ENCODE data around the gene LPCAT1. TPM values are rescaled to one million over a fixed set of nuclear protein-coding genes. Genes with fewer than 3 reads are reported as not detected.

Gene LPCAT1
- total and polyA plus RNA-seq, 2 experiments from 2014 or later = 44.1 to 56.0 TPM

DNA sequence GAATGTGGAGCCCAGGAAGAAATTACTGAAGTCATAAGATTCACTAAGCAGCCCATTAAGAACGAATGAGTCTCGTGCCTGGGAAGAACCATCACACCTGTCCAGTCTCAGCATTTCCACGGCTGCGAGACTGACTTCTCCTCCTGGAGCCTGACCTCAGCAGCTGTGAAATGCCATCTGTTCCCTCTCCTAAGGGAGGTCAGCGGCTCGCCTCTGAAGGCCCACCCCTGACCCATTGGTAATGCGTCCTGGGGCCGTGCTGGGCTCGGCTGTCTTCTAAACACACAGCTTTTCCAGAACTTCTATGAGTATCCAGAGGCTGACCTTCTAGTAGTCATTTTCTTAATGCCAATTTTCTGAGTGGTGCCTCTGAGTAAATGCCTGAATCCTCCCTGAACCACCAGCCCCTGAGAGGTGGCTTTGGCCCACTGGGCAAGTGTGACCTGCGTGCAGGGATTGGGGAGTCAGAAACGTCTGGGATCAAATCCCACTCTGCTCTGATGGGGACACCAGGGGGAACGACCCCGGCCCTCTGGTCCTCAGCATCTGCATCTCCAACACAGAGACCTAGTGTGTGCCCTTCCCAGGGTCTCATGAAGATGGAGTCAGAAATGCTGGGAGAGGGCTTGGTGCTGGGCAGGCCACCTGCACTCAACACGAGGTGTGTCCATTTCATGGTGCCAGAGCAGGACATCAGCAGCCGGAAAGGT lies 84.2 kb downstream of the LPCAT1 start:
- Histone ChIP-seq H3K4me2 (no peak overlapping the region), H4K20me1 (ENCODE audit: insufficient read depth, poor library complexity, severe bottlenecking) (no peaks in the 10 kb centered on the region), H3K27me3 (peaks cover 30% of the 10 kb centered on the region), H3K4me1 (ENCODE audit: insufficient read depth) (peaks cover 1% of the 10 kb centered on the region), H3K9me2 (replicated peaks; ENCODE audit: insufficient read depth) (no peaks in the 10 kb centered on the region), H3K9me3 (ENCODE audit: low read depth) (no peaks in the 10 kb centered on the region), H3K27ac (no peak overlapping the region), H3K4me3 (no peak overlapping the region), H2AFZ (no peak overlapping the region), H3K36me3 (replicated peaks; ENCODE audit: insufficient read depth, low read depth) (no peaks in the 10 kb centered on the region), H3K79me2 (no peaks in the 10 kb centered on the region)
- TF ChIP-seq EZH2phosphoT487 (IDR thresholded peaks at IDR 0.05; ENCODE audit: low read depth, severe bottlenecking, unreplicated experiment) (no peak), EZH2 (IDR thresholded peaks at IDR 0.05; ENCODE audit: borderline replicate concordance) (no peak)
- TF ChIP-seq, protein P1, sequence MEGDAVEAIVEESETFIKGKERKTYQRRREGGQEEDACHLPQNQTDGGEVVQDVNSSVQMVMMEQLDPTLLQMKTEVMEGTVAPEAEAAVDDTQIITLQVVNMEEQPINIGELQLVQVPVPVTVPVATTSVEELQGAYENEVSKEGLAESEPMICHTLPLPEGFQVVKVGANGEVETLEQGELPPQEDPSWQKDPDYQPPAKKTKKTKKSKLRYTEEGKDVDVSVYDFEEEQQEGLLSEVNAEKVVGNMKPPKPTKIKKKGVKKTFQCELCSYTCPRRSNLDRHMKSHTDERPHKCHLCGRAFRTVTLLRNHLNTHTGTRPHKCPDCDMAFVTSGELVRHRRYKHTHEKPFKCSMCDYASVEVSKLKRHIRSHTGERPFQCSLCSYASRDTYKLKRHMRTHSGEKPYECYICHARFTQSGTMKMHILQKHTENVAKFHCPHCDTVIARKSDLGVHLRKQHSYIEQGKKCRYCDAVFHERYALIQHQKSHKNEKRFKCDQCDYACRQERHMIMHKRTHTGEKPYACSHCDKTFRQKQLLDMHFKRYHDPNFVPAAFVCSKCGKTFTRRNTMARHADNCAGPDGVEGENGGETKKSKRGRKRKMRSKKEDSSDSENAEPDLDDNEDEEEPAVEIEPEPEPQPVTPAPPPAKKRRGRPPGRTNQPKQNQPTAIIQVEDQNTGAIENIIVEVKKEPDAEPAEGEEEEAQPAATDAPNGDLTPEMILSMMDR (IDR thresholded peaks at IDR 0.05; ENCODE audit: poor library complexity) = no peak
- 88% methylated on average over 15 of the region's 15 CpGs for WGBS (ENCODE audit: low lambda C conversion rate, missing lambda C conversion rate)
- DNase-seq (ENCODE audit: low spot score) = no peak

DNA sequence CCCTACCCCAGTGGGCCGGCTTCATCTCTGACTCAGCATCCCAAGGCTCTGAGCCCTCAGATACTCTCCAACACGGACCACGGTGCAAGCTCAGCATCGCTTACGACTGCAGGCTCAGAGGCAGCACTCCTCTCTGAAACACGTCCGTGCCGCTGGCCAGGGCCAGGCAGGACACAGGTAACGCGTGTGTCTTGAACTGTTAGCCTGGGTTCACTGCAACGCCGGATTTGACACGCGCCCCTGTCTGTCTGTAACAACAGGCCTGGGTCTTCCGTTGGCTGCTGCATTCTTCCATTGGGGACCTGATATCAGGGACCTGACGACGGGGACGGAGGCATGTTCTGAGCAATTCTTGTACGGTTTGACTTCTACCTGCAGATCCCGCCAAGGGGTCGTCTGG lies 84.9 kb downstream of the LPCAT1 start:
- Histone ChIP-seq H3K27ac (no peak overlapping the region), H3K9me3 (ENCODE audit: low read depth) (no peaks in the 10 kb centered on the region), H3K4me3 (no peak overlapping the region), H4K20me1 (ENCODE audit: insufficient read depth, poor library complexity, severe bottlenecking) (no peaks in the 10 kb centered on the region), H3K4me1 (ENCODE audit: insufficient read depth) (no peaks in the 10 kb centered on the region), H3K4me2 (no peak overlapping the region), H3K79me2 (no peaks in the 10 kb centered on the region), H3K9me2 (replicated peaks; ENCODE audit: insufficient read depth) (no peaks in the 10 kb centered on the region), H3K27me3 (peaks cover 23% of the 10 kb centered on the region), H2AFZ (no peak overlapping the region), H3K36me3 (replicated peaks; ENCODE audit: insufficient read depth, low read depth) (no peaks in the 10 kb centered on the region)
- no peak for DNase-seq (ENCODE audit: low spot score)
- TF ChIP-seq EZH2phosphoT487 (IDR thresholded peaks at IDR 0.05; ENCODE audit: low read depth, severe bottlenecking, unreplicated experiment) (no peak), EZH2 (IDR thresholded peaks at IDR 0.05; ENCODE audit: borderline replicate concordance) (no peak)
- TF ChIP-seq, protein P1 (IDR thresholded peaks at IDR 0.05; ENCODE audit: poor library complexity) = no peak
- 95% methylated on average over 21 of the region's 21 CpGs for WGBS (ENCODE audit: low lambda C conversion rate, missing lambda C conversion rate)

DNA sequence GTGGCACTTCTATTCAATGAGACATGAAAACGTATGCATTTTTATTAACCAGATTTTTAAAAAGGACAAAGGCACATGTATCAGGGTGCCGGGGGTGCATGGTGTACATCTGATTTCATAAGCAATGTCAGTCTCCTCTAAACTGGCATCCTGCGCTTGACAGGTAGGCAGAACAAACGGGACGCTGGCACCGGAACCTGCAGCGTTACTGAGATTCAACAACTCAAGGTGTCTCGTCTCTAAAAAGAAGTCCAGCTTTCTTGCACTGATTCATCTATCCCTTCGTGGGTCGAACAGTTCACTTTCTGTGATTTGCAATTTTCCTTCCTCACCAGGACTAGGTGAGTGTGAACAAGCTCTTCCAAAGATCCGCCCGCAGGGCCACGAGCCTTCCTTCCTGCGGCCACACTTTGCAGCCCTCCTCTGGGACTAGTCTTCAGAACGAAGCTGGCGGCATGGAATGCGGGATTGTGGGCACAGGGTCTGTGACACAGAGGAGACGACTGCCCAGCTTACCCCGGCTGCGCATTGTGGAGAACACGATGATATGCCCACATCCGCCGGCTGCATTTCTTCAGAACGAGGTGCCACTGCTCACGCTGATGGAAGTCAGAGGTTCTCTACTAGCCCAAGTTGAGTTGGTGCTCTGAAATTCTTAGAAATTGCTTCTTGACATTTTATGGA lies 85.7 kb downstream of the LPCAT1 start:
- Histone ChIP-seq H2AFZ (no peak overlapping the region), H3K4me1 (ENCODE audit: insufficient read depth) (no peaks in the 10 kb centered on the region), H3K4me2 (no peak overlapping the region), H3K36me3 (replicated peaks; ENCODE audit: insufficient read depth, low read depth) (no peaks in the 10 kb centered on the region), H3K9me3 (ENCODE audit: low read depth) (no peaks in the 10 kb centered on the region), H3K9me2 (replicated peaks; ENCODE audit: insufficient read depth) (no peaks in the 10 kb centered on the region), H3K27ac (no peak overlapping the region), H3K4me3 (no peak overlapping the region), H3K79me2 (no peaks in the 10 kb centered on the region), H3K27me3 (peaks cover 15% of the 10 kb centered on the region), H4K20me1 (ENCODE audit: insufficient read depth, poor library complexity, severe bottlenecking) (no peaks in the 10 kb centered on the region)
- DNase-seq (ENCODE audit: low spot score) = no peak
- WGBS (ENCODE audit: low lambda C conversion rate, missing lambda C conversion rate) = 93% methylated on average over 25 of the region's 25 CpGs
- no peak for TF ChIP-seq EZH2phosphoT487 (IDR thresholded peaks at IDR 0.05; ENCODE audit: low read depth, severe bottlenecking, unreplicated experiment)
- TF ChIP-seq EZH2 (IDR thresholded peaks at IDR 0.05; ENCODE audit: borderline replicate concordance) = no peak

DNA sequence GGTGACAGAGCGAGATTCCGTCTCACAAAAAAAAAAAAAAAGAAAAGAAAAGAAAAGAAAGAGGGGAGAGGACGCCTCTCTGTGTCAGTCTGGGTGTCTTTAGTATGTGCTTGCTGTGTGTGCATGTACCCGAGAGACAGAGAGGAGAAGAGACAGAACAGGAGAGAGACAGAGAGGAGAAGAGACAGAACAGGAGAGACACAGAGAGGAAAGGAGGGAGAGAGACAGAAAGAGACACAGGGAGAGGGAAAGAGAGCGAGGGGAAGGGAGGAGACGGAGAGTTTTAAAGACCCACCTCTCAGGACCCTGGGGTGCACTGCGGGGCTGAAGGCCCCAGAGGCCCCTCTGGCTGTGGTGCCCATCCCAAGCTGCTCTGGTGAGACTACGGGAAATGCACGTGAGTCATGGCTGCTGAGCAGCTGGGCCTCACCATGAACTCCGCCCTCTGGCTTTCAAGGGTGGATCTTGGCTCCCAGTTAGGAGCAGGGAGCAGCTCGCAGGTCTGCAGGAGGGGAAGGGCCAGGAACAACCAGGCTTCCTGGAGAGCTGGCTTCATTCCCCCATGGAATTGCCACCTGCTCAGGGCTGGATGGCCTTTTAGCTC lies 86.4 kb downstream of the LPCAT1 start:
- Histone ChIP-seq H3K4me2 (no peak overlapping the region), H3K4me3 (no peak overlapping the region), H3K27ac (no peak overlapping the region), H4K20me1 (ENCODE audit: insufficient read depth, poor library complexity, severe bottlenecking) (no peaks in the 10 kb centered on the region), H3K27me3 (peaks cover 8% of the 10 kb centered on the region), H3K9me2 (replicated peaks; ENCODE audit: insufficient read depth) (no peaks in the 10 kb centered on the region), H2AFZ (no peak overlapping the region), H3K36me3 (replicated peaks; ENCODE audit: insufficient read depth, low read depth) (no peaks in the 10 kb centered on the region), H3K79me2 (no peaks in the 10 kb centered on the region), H3K9me3 (ENCODE audit: low read depth) (no peaks in the 10 kb centered on the region), H3K4me1 (ENCODE audit: insufficient read depth) (no peaks in the 10 kb centered on the region)
- TF ChIP-seq, protein P1 (IDR thresholded peaks at IDR 0.05; ENCODE audit: poor library complexity) = no peak
- TF ChIP-seq EZH2 (IDR thresholded peaks at IDR 0.05; ENCODE audit: borderline replicate concordance) (no peak), EZH2phosphoT487 (IDR thresholded peaks at IDR 0.05; ENCODE audit: low read depth, severe bottlenecking, unreplicated experiment) (no peak)
- peak; percentile 67 for DNase-seq (ENCODE audit: low spot score)
- 49% methylated on average over 10 of the region's 11 CpGs for WGBS (ENCODE audit: low lambda C conversion rate, missing lambda C conversion rate)
